Endothelial cell of umbilical vein (primary cell): ENCODE data around the gene PPM1N. TPM values are rescaled to one million over a fixed set of nuclear protein-coding genes. Genes with fewer than 3 reads are reported as not detected.
A peak's percentile ranks its signal among the peaks of the same experiment; 100 is the strongest.
"Not testable (repeated sequence)": the region's sequence is repeated elsewhere in the genome, so short reads cannot be mapped to it uniquely, and the experiment has no call there.

Experiments used
- BruUV-seq: library from RNA; stranded (reverse); fragments of 400-500 nt; replicated peaks from 2 replicates; lab custom pipeline; 2021; lab: Mats Ljungman, UMichigan
- CTCF ChIA-PET: fragments of 300-600, 350-600 bp; sonication (Branson Sonifier 250); formaldehyde crosslinking; loops from one replicate; lab custom pipeline; 2021; ENCODE audit warnings: antibody characterized with exemption, inconsistent platforms; lab: Charles Lee
- POLR2A ChIA-PET: fragments of 300-600, 350-600 bp; sonication (Branson Sonifier 250); formaldehyde crosslinking; loops from one replicate; lab custom pipeline; 2021; ENCODE audit warnings: antibody characterized with exemption, inconsistent platforms; lab: Charles Lee
- DNase-seq: peaks from one replicate; pipeline ENCODE4 v3.0.0-alpha.2; 2011; ENCODE audit warnings: low read depth, low spot score
- FAIRE-seq: peaks from 2 replicates; lab custom pipeline; 2011; peaks lifted over from hg19 to GRCh38; lab: Jason Lieb, UNC
- H2AFZ ChIP-seq: 2 replicates; pipeline ENCODE4 v1.6.0; 2012; ENCODE audit warnings: low read depth, low read length, control low read depth, inconsistent platforms
- H3K27ac ChIP-seq: 2 replicates; pipeline ENCODE4 v1.5.1; 2011; ENCODE audit warnings: low read depth, mild to moderate bottlenecking, control low read depth, low read length, moderate library complexity; ENCODE audit not compliant: insufficient read depth
- H3K27me3 ChIP-seq, 2 experiments: 2 replicates each; pipeline versions ENCODE4 v1.6.0 to v1.6.1; 2011; ENCODE audit warnings: low read length in 2 of 2, mixed read lengths in 1 of 2; ENCODE audit not compliant: control insufficient read depth in 2 of 2, insufficient read depth in 2 of 2
- H3K36me3 ChIP-seq, 2 experiments: 2 replicates in 1 of 2; 3 replicates in 1 of 2; pipeline ENCODE4 v1.5.1; 2011; ENCODE audit warnings: low read length in 2 of 2, mild to moderate bottlenecking in 1 of 2, moderate library complexity in 1 of 2; ENCODE audit not compliant: control insufficient read depth in 2 of 2, insufficient read depth in 2 of 2; ENCODE audit errors: extremely low read depth in 1 of 2
- H3K4me1 ChIP-seq: 3 replicates; pipeline ENCODE4 v1.5.1; 2011; ENCODE audit warnings: mild to moderate bottlenecking, low read length; ENCODE audit not compliant: control insufficient read depth, insufficient read depth; ENCODE audit errors: extremely low read depth
- H3K4me2 ChIP-seq: 2 replicates; pipeline ENCODE4 v1.6.1; 2011; ENCODE audit warnings: low read length, control low read depth, mixed read lengths; ENCODE audit not compliant: insufficient read depth
- H3K4me3 ChIP-seq, 3 experiments: fragments of 200-600 bp in 1 of 3; sonication (generic), shearing (Covaris generic) in 1 of 3; replicated peaks in 1 of 3; 2 replicates each; pipeline ENCODE4 v1.5.1; 2011 to 2016; ENCODE audit warnings: control low read depth in 3 of 3, low read length in 3 of 3, mild to moderate bottlenecking in 2 of 3, inconsistent platforms in 1 of 3, low read depth in 1 of 3, moderate library complexity in 1 of 3; ENCODE audit not compliant: insufficient read depth in 1 of 3
- H3K79me2 ChIP-seq: 2 replicates; pipeline ENCODE4 v1.6.0; 2012; ENCODE audit warnings: low read length, inconsistent platforms; ENCODE audit not compliant: control insufficient read depth, insufficient read depth
- H3K9ac ChIP-seq: replicated peaks from 2 replicates; pipeline ENCODE3; 2011; ENCODE audit warnings: low read length, control low read depth; ENCODE audit not compliant: insufficient read depth; ENCODE audit errors: extremely low read depth
- H3K9me1 ChIP-seq: replicated peaks from 3 replicates; pipeline ENCODE4 v1.6.0; 2011; ENCODE audit warnings: mild to moderate bottlenecking, low read length; ENCODE audit not compliant: control insufficient read depth, insufficient read depth; ENCODE audit errors: extremely low read depth
- H3K9me3 ChIP-seq: replicated peaks from 2 replicates; pipeline ENCODE4 v1.5.1; 2012; ENCODE audit warnings: low read length, inconsistent platforms; ENCODE audit not compliant: control insufficient read depth, insufficient read depth
- H4K20me1 ChIP-seq: replicated peaks from 2 replicates; pipeline ENCODE3; 2011; ENCODE audit warnings: mild to moderate bottlenecking, low read length; ENCODE audit not compliant: control insufficient read depth, insufficient read depth; ENCODE audit errors: extremely low read depth
- FOS ChIP-seq: IDR thresholded peaks from 2 replicates; pipeline ENCODE4 v1.6.1; 2011; ENCODE audit warnings: mild to moderate bottlenecking, low read length, moderate library complexity, borderline replicate concordance; ENCODE audit not compliant: insufficient read depth
- GATA2 ChIP-seq: IDR thresholded peaks from 2 replicates; pipeline ENCODE4 v1.7.0; 2011; ENCODE audit warnings: low read depth, mild to moderate bottlenecking, moderate library complexity, mixed read lengths, low read length; ENCODE audit not compliant: insufficient read length, insufficient read depth
- JUN ChIP-seq: IDR thresholded peaks from 2 replicates; pipeline ENCODE4 v1.6.1; 2011; ENCODE audit warnings: borderline replicate concordance, low read depth; ENCODE audit not compliant: insufficient read length, insufficient read depth
- MAX ChIP-seq: IDR thresholded peaks from 2 replicates; pipeline ENCODE4 v1.6.1; 2011; ENCODE audit not compliant: insufficient read depth, insufficient read length
- MYC ChIP-seq: IDR thresholded peaks from one replicate; pipeline ENCODE4 v1.6.1; 2011; ENCODE audit warnings: mild to moderate bottlenecking, low read depth, low read length
- POLR2A ChIP-seq: IDR thresholded peaks from 2 replicates; pipeline ENCODE4 v1.6.1; 2012; ENCODE audit warnings: low read depth, mild to moderate bottlenecking, control low read depth, low read length
- POLR2AphosphoS5 ChIP-seq: IDR thresholded peaks from 2 replicates; pipeline ENCODE4 v1.6.1; 2012; ENCODE audit warnings: low read depth, mild to moderate bottlenecking, control low read depth, low read length, moderate library complexity; ENCODE audit not compliant: insufficient read depth
- dilution Hi-C: fragments of 300-500 bp; cut with MboI; formaldehyde crosslinking; loops from one replicate; pipeline ENCODE4 v1.15.0; 2019; ENCODE audit warnings: low sequenced_read_pairs; ENCODE audit not compliant: extremely low pct_ligation_motif_present
- intact Hi-C: fragments of 100-400 bp; cut with micrococcal nuclease; formaldehyde crosslinking; loops from one replicate; pipeline ENCODE4 v1.10.0; 2022
- polyA plus RNA-seq, 4 experiments: library from polyadenylated mRNA; depleted of rRNA in 3 of 4; stranded (reverse) in 3 of 4; unstranded in 1 of 4; fragments of >200 nt; gene quantifications; 2 replicates each; pipeline versions ENCODE4 v1.2.1 to v1.2.3, GENCODE V29; 2011 to 2012; ENCODE audit warnings: missing spikeins in 1 of 4
- total RNA-seq: library from RNA; stranded (reverse); gene quantifications from 2 replicates; pipeline ENCODE4 v1.2.3, GENCODE V29; 2021
- TF ChIP-seq, protein P1 (sequence below), 2 donors: IDR thresholded peaks; 1 replicate in 1 of 2; 2 replicates in 1 of 2; pipeline ENCODE4 v1.5.1; 2011; ENCODE audit warnings: low read length in 2 of 2, mild to moderate bottlenecking in 2 of 2, moderate library complexity in 2 of 2, control low read depth in 1 of 2, inconsistent platforms in 1 of 2, low read depth in 1 of 2; ENCODE audit not compliant: insufficient read depth in 1 of 2; ENCODE audit errors: extremely low read depth in 1 of 2

Gene PPM1N
- total and polyA plus RNA-seq, 2 donors (not counting 3 experiments of a cell fraction or from before 2014, with no cell fraction given): 0.40 to 0.48 TPM

DNA sequence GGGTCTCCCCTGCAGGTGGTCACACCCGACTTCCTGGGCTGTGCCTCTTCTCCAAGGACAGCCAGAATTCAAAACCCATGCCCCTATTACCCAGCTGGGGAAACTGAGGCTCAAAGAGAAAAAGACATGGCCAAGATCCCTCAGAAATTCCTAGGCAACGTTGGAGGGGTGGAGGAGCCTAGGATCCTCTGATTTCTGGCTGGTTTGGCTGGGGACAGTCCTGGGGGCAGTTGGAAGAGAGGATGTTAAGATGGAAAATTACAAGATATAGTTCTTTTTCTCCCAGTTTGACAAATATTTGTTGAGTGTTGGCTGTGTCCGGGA lies 11.4 kb downstream of the PPM1N start:
- intact Hi-C loops: loop anchor here (2.0 kb wide), 1 partner anchor 13 kb away; no protein-coding TSS in a partner anchor
- Histone ChIP-seq H2AFZ (no peak overlapping the region), H4K20me1 (no peaks in the 10 kb centered on the region), H3K27ac (peak overlapping the region; percentile 19), H3K4me2 (peak overlapping the region; percentile 94), H3K9me1 (no peaks in the 10 kb centered on the region), H3K27me3 (no peaks in the 10 kb centered on the region), H3K9me3 (no peaks in the 10 kb centered on the region), H3K36me3 (peaks cover 0 to 3% of the 10 kb centered on the region in 2 experiments), H3K9ac (peak overlapping the region; percentile 28), H3K4me1 (peaks cover 37% of the 10 kb centered on the region), H3K79me2 (peaks cover 76% of the 10 kb centered on the region), H3K4me3 (peak overlapping the region in 2 of 3 experiments; percentile 43 to 92)
- dilution Hi-C loops: no loop called here
- no peak for FAIRE-seq
- ChIA-PET CTCF (interaction anchor here (1.0 to 2.0 kb wide), 3 partner anchors 12 to 106 kb away, joined by 3 to 5 read pairs (median 3); no protein-coding TSS in a partner anchor), POLR2A (no interaction called here)
- no peak for DNase-seq
- TF ChIP-seq MYC (no peak), GATA2 (no peak), POLR2A (no peak), FOS (no peak), POLR2AphosphoS5 (no peak), MAX (no peak), JUN (no peak)
- TF ChIP-seq, protein P1, sequence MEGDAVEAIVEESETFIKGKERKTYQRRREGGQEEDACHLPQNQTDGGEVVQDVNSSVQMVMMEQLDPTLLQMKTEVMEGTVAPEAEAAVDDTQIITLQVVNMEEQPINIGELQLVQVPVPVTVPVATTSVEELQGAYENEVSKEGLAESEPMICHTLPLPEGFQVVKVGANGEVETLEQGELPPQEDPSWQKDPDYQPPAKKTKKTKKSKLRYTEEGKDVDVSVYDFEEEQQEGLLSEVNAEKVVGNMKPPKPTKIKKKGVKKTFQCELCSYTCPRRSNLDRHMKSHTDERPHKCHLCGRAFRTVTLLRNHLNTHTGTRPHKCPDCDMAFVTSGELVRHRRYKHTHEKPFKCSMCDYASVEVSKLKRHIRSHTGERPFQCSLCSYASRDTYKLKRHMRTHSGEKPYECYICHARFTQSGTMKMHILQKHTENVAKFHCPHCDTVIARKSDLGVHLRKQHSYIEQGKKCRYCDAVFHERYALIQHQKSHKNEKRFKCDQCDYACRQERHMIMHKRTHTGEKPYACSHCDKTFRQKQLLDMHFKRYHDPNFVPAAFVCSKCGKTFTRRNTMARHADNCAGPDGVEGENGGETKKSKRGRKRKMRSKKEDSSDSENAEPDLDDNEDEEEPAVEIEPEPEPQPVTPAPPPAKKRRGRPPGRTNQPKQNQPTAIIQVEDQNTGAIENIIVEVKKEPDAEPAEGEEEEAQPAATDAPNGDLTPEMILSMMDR (IDR thresholded peaks at IDR 0.05; ENCODE audit: extremely low read depth in 1 of 2, insufficient read depth in 1 of 2, low read depth in 1 of 2, low read length in 2 of 2): no peak
- no TSS peak for BruUV-seq

- H3K36me3 ChIP-seq, H2AFZ ChIP-seq, H4K20me1 ChIP-seq, BruUV-seq, intact Hi-C loops, H3K27ac ChIP-seq, POLR2A ChIA-PET, H3K4me2 ChIP-seq, H3K27me3 ChIP-seq, dilution Hi-C loops, DNase-seq, H3K9ac ChIP-seq, H3K9me1 ChIP-seq, FAIRE-seq, H3K9me3 ChIP-seq, H3K4me3 ChIP-seq: not testable (repeated sequence)
- H3K4me1 ChIP-seq: peaks cover 43% of the 10 kb centered on the region
- peaks cover 83% of the 10 kb centered on the region for H3K79me2 ChIP-seq
- CTCF ChIA-PET: interaction anchor here (1.0 to 2.0 kb wide), 3 partner anchors 12 to 106 kb away, joined by 3 to 5 read pairs (median 3); no protein-coding TSS in a partner anchor
These were observed 12.1 kb downstream of the PPM1N start for GRCh38 chr19:45510352-45510751.
